HepG2 (cell line): Measurements from ENCODE around the gene SLC22A23. TPM values are rescaled to one million over a fixed set of nuclear protein-coding genes. Genes with fewer than 3 reads are reported as not detected.

ENCODE experiments used
- ATAC-seq: fragments of 200-7000 bp; cut with Tn5 transposase; 3 replicates; pipeline ENCODE4 v1.9.1; 2020; ENCODE audit warnings: mild to moderate bottlenecking, moderate library complexity
- BruUV-seq: library from RNA; stranded (reverse); fragments of 400-500 nt; replicated peaks from 2 replicates; lab custom pipeline; 2021; lab: Mats Ljungman, UMichigan
- CTCF ChIA-PET: fragments of 300-600 bp; formaldehyde crosslinking; extraction: SDS; loops from one replicate; lab custom pipeline; 2021; ENCODE audit warnings: low total read pairs, inconsistent platforms, low intra/inter-chr PET ratio; lab: Yijun Ruan, JAX
- POLR2A ChIA-PET: fragments of 350-600 bp; sonication (Branson Sonifier 250); formaldehyde crosslinking; loops from one replicate; lab custom pipeline; 2020; ENCODE audit warnings: antibody characterized with exemption, inconsistent platforms; lab: Yijun Ruan, JAX
- DNase-seq: peaks from one replicate; pipeline ENCODE4 v3.0.0-alpha.2; 2015; ENCODE audit warnings: low spot score
- FAIRE-seq: peaks from 3 replicates; lab custom pipeline; 2011; peaks lifted over from hg19 to GRCh38; lab: Jason Lieb, UNC
- H2AFZ ChIP-seq: one replicate; pipeline ENCODE4 v1.6.1; 2011; ENCODE audit warnings: low read length, inconsistent platforms
- H3K27ac ChIP-seq: fragments of 300-600 bp; 3 replicates; pipeline ENCODE4 v1.8.0; 2011; ENCODE audit warnings: mixed run types, mild to moderate bottlenecking, mixed read lengths, low read length, inconsistent platforms; ENCODE audit not compliant: insufficient read depth; ENCODE audit errors: extremely low read length
- H3K27me3 ChIP-seq, 2 experiments: fragments of 200-600 bp in 1 of 2; 2 replicates in 1 of 2; 3 replicates in 1 of 2; pipeline versions ENCODE4 v1.6.0 to v1.8.0; 2011; ENCODE audit warnings: low read length in 2 of 2, mild to moderate bottlenecking in 2 of 2, moderate library complexity in 2 of 2, inconsistent platforms in 1 of 2; ENCODE audit not compliant: insufficient read depth in 2 of 2, control insufficient read depth in 1 of 2
- H3K36me3 ChIP-seq, 2 experiments: fragments of 200-600 bp in 1 of 2; replicated peaks in 1 of 2; 2 replicates in 1 of 2; 3 replicates in 1 of 2; pipeline versions ENCODE4 v1.5.1 to v1.8.0; 2011; ENCODE audit warnings: low read length in 2 of 2, inconsistent platforms in 1 of 2; ENCODE audit not compliant: insufficient read depth in 2 of 2, control insufficient read depth in 1 of 2
- H3K4me1 ChIP-seq: 2 replicates; pipeline ENCODE4 v1.5.1; 2012; ENCODE audit warnings: low read length, inconsistent platforms; ENCODE audit not compliant: insufficient read depth
- H3K4me2 ChIP-seq: 2 replicates; pipeline ENCODE4 v1.6.0; 2011; ENCODE audit warnings: low read depth, low read length, inconsistent platforms
- H3K4me3 ChIP-seq, 3 experiments: fragments of 200-600 bp in 1 of 3; sonication (generic), shearing (Covaris generic) in 1 of 3; replicated peaks in 1 of 3; 2 replicates each; pipeline ENCODE4 v1.5.1; 2011 to 2016; ENCODE audit warnings: low read length in 3 of 3, inconsistent platforms in 2 of 3, low read depth in 2 of 3, mild to moderate bottlenecking in 2 of 3, control low read depth in 1 of 3, mixed read lengths in 1 of 3; ENCODE audit not compliant: insufficient read depth in 1 of 3
- H3K79me2 ChIP-seq: one replicate; pipeline ENCODE4 v1.6.1; 2011; ENCODE audit warnings: low read length, inconsistent platforms; ENCODE audit not compliant: insufficient read depth
- H3K9ac ChIP-seq: 2 replicates; pipeline ENCODE4 v1.6.0; 2011; ENCODE audit warnings: mild to moderate bottlenecking, low read depth, low read length, inconsistent platforms; ENCODE audit not compliant: insufficient read depth
- H3K9me3 ChIP-seq: 2 replicates; pipeline ENCODE4 v1.5.1; 2012; ENCODE audit warnings: mild to moderate bottlenecking, low read length
- H4K20me1 ChIP-seq: 2 replicates; pipeline ENCODE4 v1.6.0; 2011; ENCODE audit warnings: inconsistent platforms, mild to moderate bottlenecking, low read length, moderate library complexity; ENCODE audit not compliant: insufficient read depth
- MIER2 ChIP-seq: IDR thresholded peaks from 2 replicates; pipeline ENCODE4 v1.6.1; 2016; ENCODE audit warnings: missing biosample characterization, missing genetic modification reagents
- SNRNP70 ChIP-seq: fragments of 200-400 bp; formaldehyde crosslinking; IDR thresholded peaks from 2 replicates; pipeline ENCODE4 v1.6.1; 2017; ENCODE audit warnings: mild to moderate bottlenecking, low read depth, low read length, moderate library complexity
- ZNF281 ChIP-seq: sonication (generic); formaldehyde crosslinking; IDR thresholded peaks from 2 replicates; pipeline ENCODE4 v1.4.0; 2020; ENCODE audit warnings: missing genetic modification reagents, borderline replicate concordance
- WGBS: methylation state at CpG from one replicate; pipeline ENCODE4 v1.1.6; 2017; ENCODE audit warnings: low lambda C conversion rate; 5-methylcytosine and 5-hydroxymethylcytosine counted together
- in situ Hi-C: cut with HindIII; loops from 2 replicates; pipeline ENCODE4 v1.10.0; 2017; ENCODE audit warnings: low pct_unique_long_range_greater_than_20kb; ENCODE audit not compliant: extremely low pct_ligation_motif_present
- intact Hi-C: fragments of 100-400 bp; cut with micrococcal nuclease; formaldehyde crosslinking; loops from one replicate; pipeline ENCODE4 v1.10.0; 2022; ENCODE audit not compliant: unreplicated experiment
- polyA plus RNA-seq, 8 experiments: library from polyadenylated mRNA; depleted of rRNA in 3 of 8; stranded (reverse) in 7 of 8; unstranded in 1 of 8; fragments of >200 nt; fragmentation: Illumina TruSeq in 4 of 8; extraction: Trizol in 4 of 8; gene quantifications; 2 replicates each; pipeline versions ENCODE4 v1.2.1 to v1.2.3, GENCODE V29; 2011 to 2016; ENCODE audit warnings: low read depth in 4 of 8, missing spikeins in 1 of 8, mixed read lengths in 1 of 8; ENCODE audit not compliant: insufficient read depth in 1 of 8
- total RNA-seq, 5 experiments: library from RNA; depleted of rRNA; stranded (reverse); fragments of >200 nt; fragmentation: Illumina TruSeq; extraction: Trizol; gene quantifications; 2 replicates each; pipeline ENCODE4 v1.2.3, GENCODE V29; 2016; ENCODE audit warnings: low read depth in 1 of 5

The SLC22A23 gene
- total and polyA plus RNA-seq, 2 of the 13 experiments (the other 11 are each of a cell fraction or from before 2014, with no cell fraction given) = 11.8 to 17.5 TPM

GRCh38 chr6:3458706-3459421 lies 2.0 kb upstream of the SLC22A23 start:
- Histone ChIP-seq H3K36me3 (no peaks in the 10 kb centered on the region), H3K27ac (no peak overlapping the region), H3K27me3 (no peaks in the 10 kb centered on the region; a peak in 1 of 5 replicates), H3K4me3 (no peak overlapping the region), H3K4me2 (no peak overlapping the region), H2AFZ (peak overlapping the region; percentile 18), H3K9ac (no peak overlapping the region), H3K9me3 (no peaks in the 10 kb centered on the region), H3K4me1 (peaks cover 30% of the 10 kb centered on the region), H4K20me1 (peaks cover 19% of the 10 kb centered on the region), H3K79me2 (peaks cover 23% of the 10 kb centered on the region)
- intact Hi-C loops (loop anchor here (5.0 kb wide), 3 partner anchors 43 to 273 kb away; no protein-coding TSS in a partner anchor), in situ Hi-C loops (loop anchor here (5.0 to 10.0 kb wide), 2 partner anchors 102 to 276 kb away; no protein-coding TSS in a partner anchor)
- FAIRE-seq (no peak), ATAC-seq (no peak), DNase-seq (no peak)
- POLR2A ChIA-PET = interaction anchor here (1.2 kb wide), 1 partner anchor 56 kb away, joined by 3 read pairs; no protein-coding TSS in a partner anchor
- CTCF ChIA-PET = no interaction called here
- 70% methylated on average over 6 of the region's 6 CpGs for WGBS
- BruUV-seq = no TSS peak
- TF ChIP-seq ZNF281 (CRISPR knock-in tag) (peak; percentile 26; the same call in 1 of the 2 replicates), SNRNP70 (no peak), MIER2 (CRISPR knock-in tag) (no peak)
